ENCODE data around the gene STAB2.

DNA sequence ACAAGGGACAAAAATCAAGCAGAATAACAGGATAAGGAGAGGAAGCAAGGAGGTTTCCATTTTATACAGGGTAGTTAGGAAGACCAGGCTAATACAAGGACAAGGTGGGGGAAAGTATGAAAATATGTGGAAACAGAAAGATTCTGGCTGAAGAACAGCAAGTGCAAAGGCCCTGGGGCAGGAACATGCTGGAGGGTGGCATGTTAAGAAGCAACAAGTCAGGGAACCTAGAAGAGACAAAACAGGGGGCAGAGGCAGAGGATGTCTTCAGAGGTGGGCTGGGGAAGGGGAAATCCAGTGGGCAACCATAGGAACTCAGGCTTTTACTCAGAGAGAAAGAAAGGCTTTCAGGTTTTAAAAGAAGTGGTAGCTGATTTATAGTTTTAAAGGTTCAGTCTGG, 199.1 kb downstream of the STAB2 start:
- TF ChIP-seq SMC3 (conservative IDR thresholded peaks at IDR 0.05; ENCODE audit: poor library complexity), result no peak
- TF ChIP-seq EZH2 (IDR thresholded peaks at IDR 0.05; ENCODE audit: borderline replicate concordance, insufficient read depth, low read length, poor library complexity, severe bottlenecking), result no peak
- TF ChIP-seq, protein P1, sequence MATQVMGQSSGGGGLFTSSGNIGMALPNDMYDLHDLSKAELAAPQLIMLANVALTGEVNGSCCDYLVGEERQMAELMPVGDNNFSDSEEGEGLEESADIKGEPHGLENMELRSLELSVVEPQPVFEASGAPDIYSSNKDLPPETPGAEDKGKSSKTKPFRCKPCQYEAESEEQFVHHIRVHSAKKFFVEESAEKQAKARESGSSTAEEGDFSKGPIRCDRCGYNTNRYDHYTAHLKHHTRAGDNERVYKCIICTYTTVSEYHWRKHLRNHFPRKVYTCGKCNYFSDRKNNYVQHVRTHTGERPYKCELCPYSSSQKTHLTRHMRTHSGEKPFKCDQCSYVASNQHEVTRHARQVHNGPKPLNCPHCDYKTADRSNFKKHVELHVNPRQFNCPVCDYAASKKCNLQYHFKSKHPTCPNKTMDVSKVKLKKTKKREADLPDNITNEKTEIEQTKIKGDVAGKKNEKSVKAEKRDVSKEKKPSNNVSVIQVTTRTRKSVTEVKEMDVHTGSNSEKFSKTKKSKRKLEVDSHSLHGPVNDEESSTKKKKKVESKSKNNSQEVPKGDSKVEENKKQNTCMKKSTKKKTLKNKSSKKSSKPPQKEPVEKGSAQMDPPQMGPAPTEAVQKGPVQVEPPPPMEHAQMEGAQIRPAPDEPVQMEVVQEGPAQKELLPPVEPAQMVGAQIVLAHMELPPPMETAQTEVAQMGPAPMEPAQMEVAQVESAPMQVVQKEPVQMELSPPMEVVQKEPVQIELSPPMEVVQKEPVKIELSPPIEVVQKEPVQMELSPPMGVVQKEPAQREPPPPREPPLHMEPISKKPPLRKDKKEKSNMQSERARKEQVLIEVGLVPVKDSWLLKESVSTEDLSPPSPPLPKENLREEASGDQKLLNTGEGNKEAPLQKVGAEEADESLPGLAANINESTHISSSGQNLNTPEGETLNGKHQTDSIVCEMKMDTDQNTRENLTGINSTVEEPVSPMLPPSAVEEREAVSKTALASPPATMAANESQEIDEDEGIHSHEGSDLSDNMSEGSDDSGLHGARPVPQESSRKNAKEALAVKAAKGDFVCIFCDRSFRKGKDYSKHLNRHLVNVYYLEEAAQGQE (IDR thresholded peaks at IDR 0.05; ENCODE audit: borderline replicate concordance), result no peak

Measured in neural cell (in vitro differentiated cells).